Measurements from ENCODE around the gene ZMAT3. TPM values are rescaled to one million over a fixed set of nuclear protein-coding genes. Genes with fewer than 3 reads are reported as not detected.

ZMAT3 gene
- polyA plus RNA-seq, 1 of the 3 experiments (the other 2 are of a cell fraction): 11.9 TPM

DNA sequence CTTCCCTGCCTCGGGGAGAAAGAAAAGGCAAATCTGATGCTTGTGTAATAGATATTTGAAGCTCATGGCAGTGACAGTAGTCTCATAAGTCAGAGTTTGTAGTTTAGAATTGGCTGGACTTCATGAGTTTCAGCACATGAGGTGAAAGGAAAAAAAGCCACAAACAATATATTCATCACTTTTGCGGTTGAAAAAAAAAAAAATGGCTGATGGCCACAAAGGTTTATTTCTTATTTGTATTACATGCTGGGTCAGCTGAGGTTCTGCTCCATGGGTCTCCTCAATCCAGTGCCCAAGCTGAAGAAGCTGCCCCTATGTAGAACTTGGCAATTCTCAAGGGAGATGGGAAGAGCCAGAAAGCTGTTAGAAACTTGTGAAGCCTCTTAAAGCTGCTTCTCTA lies 2.2 kb upstream of the ZMAT3 start (continued):
- TF ChIP-seq, protein P1, sequence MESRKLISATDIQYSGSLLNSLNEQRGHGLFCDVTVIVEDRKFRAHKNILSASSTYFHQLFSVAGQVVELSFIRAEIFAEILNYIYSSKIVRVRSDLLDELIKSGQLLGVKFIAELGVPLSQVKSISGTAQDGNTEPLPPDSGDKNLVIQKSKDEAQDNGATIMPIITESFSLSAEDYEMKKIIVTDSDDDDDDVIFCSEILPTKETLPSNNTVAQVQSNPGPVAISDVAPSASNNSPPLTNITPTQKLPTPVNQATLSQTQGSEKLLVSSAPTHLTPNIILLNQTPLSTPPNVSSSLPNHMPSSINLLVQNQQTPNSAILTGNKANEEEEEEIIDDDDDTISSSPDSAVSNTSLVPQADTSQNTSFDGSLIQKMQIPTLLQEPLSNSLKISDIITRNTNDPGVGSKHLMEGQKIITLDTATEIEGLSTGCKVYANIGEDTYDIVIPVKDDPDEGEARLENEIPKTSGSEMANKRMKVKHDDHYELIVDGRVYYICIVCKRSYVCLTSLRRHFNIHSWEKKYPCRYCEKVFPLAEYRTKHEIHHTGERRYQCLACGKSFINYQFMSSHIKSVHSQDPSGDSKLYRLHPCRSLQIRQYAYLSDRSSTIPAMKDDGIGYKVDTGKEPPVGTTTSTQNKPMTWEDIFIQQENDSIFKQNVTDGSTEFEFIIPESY (IDR thresholded peaks at IDR 0.05; ENCODE audit: borderline replicate concordance, low read depth): no peak

- no peaks in the 10 kb centered on the region for H3K9me3 ChIP-seq
- peak overlapping the region; percentile 86 to 96 for H3K4me3 ChIP-seq (ENCODE audit: low read depth in 2 of 2, low read length in 1 of 2)
- no peaks in the 10 kb centered on the region for H4K20me1 ChIP-seq (ENCODE audit: insufficient read depth)
- WGBS (ENCODE audit: low lambda C conversion rate): 16% methylated on average over 2 of the region's 7 CpGs
- ChIA-PET POLR2A (no interaction called here), CTCF (interaction anchor here (1.3 to 5.1 kb wide), 3 partner anchors 10 to 243 kb away, joined by 4 to 24 read pairs (median 22); no protein-coding TSS in a partner anchor)
- peak overlapping the region; percentile 79 for H3K9ac ChIP-seq
- H3K9me2 ChIP-seq: no peaks in the 10 kb centered on the region
- H2AFZ ChIP-seq (ENCODE audit: low read depth): peak overlapping the region; percentile 91
- TF ChIP-seq NFIC (IDR thresholded peaks at IDR 0.05; ENCODE audit: borderline replicate concordance): no peak
- TF ChIP-seq FOSL2 (IDR thresholded peaks at IDR 0.05; ENCODE audit: borderline replicate concordance, low read depth): no peak
- no peak for TF ChIP-seq FOXJ3 (CRISPR knock-in tag; IDR thresholded peaks at IDR 0.05)
- no peak for TF ChIP-seq ELF1 (IDR thresholded peaks at IDR 0.05)
- no peak for TF ChIP-seq CHD2 (IDR thresholded peaks at IDR 0.05; ENCODE audit: low read length, partially characterized antibody)
- no peaks in the 10 kb centered on the region for H3K27me3 ChIP-seq (ENCODE audit: insufficient read depth)
- peaks cover 4 to 16% of the 10 kb centered on the region in 2 experiments; a peak in 2 of 4 replicates for H3K4me1 ChIP-seq (ENCODE audit: control insufficient read depth in 1 of 2, insufficient read depth in 2 of 2, low read depth in 1 of 2, low read length in 1 of 2)
- no peak for DNase-seq
- H3K36me3 ChIP-seq (replicated peaks in 1 of 2; ENCODE audit: control insufficient read depth in 1 of 2, insufficient read depth in 2 of 2, low read length in 1 of 2): peaks cover 9 to 14% of the 10 kb centered on the region in 2 experiments
- peak overlapping the region; percentile 79 to 92 for H3K27ac ChIP-seq (ENCODE audit: low read depth in 2 of 2, low read length in 1 of 2)
- peaks cover 46% of the 10 kb centered on the region for H3K79me2 ChIP-seq (ENCODE audit: insufficient read depth)
- H3F3A ChIP-seq (replicated peaks; ENCODE audit: insufficient read depth): peaks cover 4% of the 10 kb centered on the region
- peak overlapping the region; percentile 89 for H3K4me2 ChIP-seq
These were observed 460 bp upstream of the ZMAT3 start for GRCh38 chr3:179072100-179072438.

GRCh38 chr3:179071027-179071322 lies 634 bp downstream of the ZMAT3 start:
- Histone ChIP-seq H3K4me2 (peak overlapping the region; percentile 89), H3K27ac (ENCODE audit: low read depth in 2 of 2, low read length in 1 of 2) (peak overlapping the region; percentile 79 to 92), H3K4me1 (ENCODE audit: control insufficient read depth in 1 of 2, insufficient read depth in 2 of 2, low read depth in 1 of 2, low read length in 1 of 2) (peaks cover 4 to 16% of the 10 kb centered on the region in 2 experiments; a peak in 3 of 4 replicates), H3K9me3 (no peaks in the 10 kb centered on the region), H3K79me2 (ENCODE audit: insufficient read depth) (peaks cover 57% of the 10 kb centered on the region), H3K4me3 (ENCODE audit: low read depth in 2 of 2, low read length in 1 of 2) (peak overlapping the region; percentile 86 to 96), H3K36me3 (replicated peaks in 1 of 2; ENCODE audit: control insufficient read depth in 1 of 2, insufficient read depth in 2 of 2, low read length in 1 of 2) (peaks cover 20 to 25% of the 10 kb centered on the region in 2 experiments), H3K9ac (peak overlapping the region; percentile 79), H3K9me2 (no peaks in the 10 kb centered on the region), H3K27me3 (ENCODE audit: insufficient read depth) (no peaks in the 10 kb centered on the region), H3F3A (replicated peaks; ENCODE audit: insufficient read depth) (peaks cover 4% of the 10 kb centered on the region), H4K20me1 (ENCODE audit: insufficient read depth) (no peaks in the 10 kb centered on the region), H2AFZ (ENCODE audit: low read depth) (peak overlapping the region; percentile 91)
- ChIA-PET POLR2A (no interaction called here), CTCF (interaction anchor here (1.4 to 5.1 kb wide), 5 partner anchors 11 to 244 kb away, joined by 3 to 24 read pairs (median 15); partner anchors contain the start of gene PIK3CA)
- no peak for DNase-seq
- TF ChIP-seq MEF2A (IDR thresholded peaks at IDR 0.05; ENCODE audit: borderline replicate concordance, low read depth) (no peak), RCOR1 (IDR thresholded peaks at IDR 0.05; ENCODE audit: low read length) (no peak), SMC3 (IDR thresholded peaks at IDR 0.05; ENCODE audit: low read depth, low read length) (no peak), SIN3A (IDR thresholded peaks at IDR 0.05; ENCODE audit: borderline replicate concordance, low read depth, low read length) (no peak)
- TF ChIP-seq, protein P2, sequence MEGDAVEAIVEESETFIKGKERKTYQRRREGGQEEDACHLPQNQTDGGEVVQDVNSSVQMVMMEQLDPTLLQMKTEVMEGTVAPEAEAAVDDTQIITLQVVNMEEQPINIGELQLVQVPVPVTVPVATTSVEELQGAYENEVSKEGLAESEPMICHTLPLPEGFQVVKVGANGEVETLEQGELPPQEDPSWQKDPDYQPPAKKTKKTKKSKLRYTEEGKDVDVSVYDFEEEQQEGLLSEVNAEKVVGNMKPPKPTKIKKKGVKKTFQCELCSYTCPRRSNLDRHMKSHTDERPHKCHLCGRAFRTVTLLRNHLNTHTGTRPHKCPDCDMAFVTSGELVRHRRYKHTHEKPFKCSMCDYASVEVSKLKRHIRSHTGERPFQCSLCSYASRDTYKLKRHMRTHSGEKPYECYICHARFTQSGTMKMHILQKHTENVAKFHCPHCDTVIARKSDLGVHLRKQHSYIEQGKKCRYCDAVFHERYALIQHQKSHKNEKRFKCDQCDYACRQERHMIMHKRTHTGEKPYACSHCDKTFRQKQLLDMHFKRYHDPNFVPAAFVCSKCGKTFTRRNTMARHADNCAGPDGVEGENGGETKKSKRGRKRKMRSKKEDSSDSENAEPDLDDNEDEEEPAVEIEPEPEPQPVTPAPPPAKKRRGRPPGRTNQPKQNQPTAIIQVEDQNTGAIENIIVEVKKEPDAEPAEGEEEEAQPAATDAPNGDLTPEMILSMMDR (IDR thresholded peaks at IDR 0.05): no peak
- under 1% methylated on average over 8 of the region's 8 CpGs for WGBS (ENCODE audit: low lambda C conversion rate)

Data from SK-N-SH (cell line).